AG09309 (cell line): Measurements from ENCODE around the gene SEMA6D.
"Not testable (repeated sequence)": the region's sequence is repeated elsewhere in the genome, so short reads cannot be mapped to it uniquely, and the experiment has no call there.

ENCODE experiments used
- DNase-seq: peaks from one replicate; pipeline ENCODE4 v3.0.0-alpha.2; 2010; ENCODE audit warnings: low read depth
- H3K4me3 ChIP-seq: 2 replicates; pipeline ENCODE4 v1.5.1; 2011; ENCODE audit warnings: mild to moderate bottlenecking, low read depth, low read length, moderate library complexity; ENCODE audit not compliant: control insufficient read depth
- CTCF ChIP-seq: IDR thresholded peaks from 2 replicates; pipeline ENCODE4 v1.5.1; 2011; ENCODE audit warnings: mild to moderate bottlenecking, low read depth, low read length, inconsistent platforms; ENCODE audit not compliant: insufficient read depth, control insufficient read depth; ENCODE audit errors: missing control alignments

Gene SEMA6D

GRCh38 chr15:47731230-47731629 lies 13.9 kb downstream of the SEMA6D start:
- no peak overlapping the region for H3K4me3 ChIP-seq
- DNase-seq, result no peak
- TF ChIP-seq CTCF, result no peak

- TF ChIP-seq CTCF, result no peak
- DNase-seq, result no peak
- no peak overlapping the region for H3K4me3 ChIP-seq
These were observed 14.9 kb downstream of the SEMA6D start for GRCh38 chr15:47732248-47732647.

- no peak for DNase-seq
- no peak for TF ChIP-seq CTCF
- H3K4me3 ChIP-seq, result no peak overlapping the region
These were observed 15.8 kb downstream of the SEMA6D start for GRCh38 chr15:47733085-47733484.

GRCh38 chr15:47736143-47736786 lies 19.0 kb downstream of the SEMA6D start:
- TF ChIP-seq CTCF, result no peak
- no peak for DNase-seq
- H3K4me3 ChIP-seq, result no peak overlapping the region

GRCh38 chr15:47737477-47737876 lies 20.2 kb downstream of the SEMA6D start:
- no peak overlapping the region for H3K4me3 ChIP-seq
- no peak for TF ChIP-seq CTCF
- no peak for DNase-seq

- DNase-seq, H3K4me3 ChIP-seq: not testable (repeated sequence)
These were observed 21.0 kb downstream of the SEMA6D start for GRCh38 chr15:47738144-47738825.

- H3K4me3 ChIP-seq, result no peak overlapping the region
- DNase-seq, result no peak
- no peak for TF ChIP-seq CTCF
These were observed 23.8 kb downstream of the SEMA6D start for GRCh38 chr15:47741082-47741481.
